Epithelial cell of prostate (primary cell): ENCODE data around the gene HTR2A.
"Not testable (repeated sequence)": the region's sequence is repeated elsewhere in the genome, so short reads cannot be mapped to it uniquely, and the experiment has no call there.

Source experiments
- DNase-seq: peaks from one replicate; pipeline ENCODE4 v3.0.0-alpha.2; 2011; ENCODE audit warnings: low read depth, low spot score
- H3K27ac ChIP-seq: fragments of 450-650 bp; 2 replicates; pipeline ENCODE4 v1.5.1; 2017; ENCODE audit warnings: mild to moderate bottlenecking

HTR2A gene

DNA sequence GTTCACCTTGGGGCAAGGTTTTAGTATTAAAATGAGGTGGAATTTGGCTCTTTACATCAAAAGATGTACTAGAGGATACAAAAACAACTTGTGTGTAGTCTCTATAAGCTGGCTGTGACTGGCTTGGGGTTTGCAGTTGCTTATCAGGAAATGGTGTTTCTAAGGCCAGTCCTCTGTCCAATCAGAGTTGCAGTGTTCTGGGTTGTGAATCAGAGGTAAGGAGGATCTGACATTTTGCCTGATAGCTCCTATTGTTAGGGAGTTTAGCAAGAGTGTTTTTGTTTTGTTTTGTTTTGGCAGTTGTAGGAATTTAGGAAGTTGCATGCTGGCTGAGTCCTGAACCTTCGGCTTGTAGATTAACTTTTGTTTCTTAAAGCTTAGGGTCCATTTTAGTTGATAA, 79.8 kb downstream of the HTR2A start:
- no peak for DNase-seq
- H3K27ac ChIP-seq, result no peak overlapping the region

DNA sequence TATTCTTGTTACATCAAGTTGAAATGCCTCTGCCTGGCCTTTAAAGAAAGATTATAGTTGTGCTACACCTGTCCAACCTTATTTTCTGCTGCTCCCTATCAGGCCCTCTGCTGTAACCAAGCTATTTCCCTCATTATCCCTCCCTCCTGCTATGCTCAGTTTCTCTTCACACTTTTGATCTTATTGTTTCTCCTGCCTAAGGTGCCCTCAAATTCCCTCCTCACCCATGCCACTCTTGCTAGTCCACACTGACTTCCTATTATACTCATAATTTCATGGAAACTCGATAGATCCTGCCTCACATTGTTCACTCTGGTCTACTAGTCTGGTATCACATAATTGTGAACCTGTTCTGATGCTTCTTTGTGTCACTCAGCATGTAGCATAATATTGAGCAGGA, 80.5 kb downstream of the HTR2A start:
- DNase-seq, result no peak
- no peak overlapping the region for H3K27ac ChIP-seq

GRCh38 chr13:46812301-46812797, 84.5 kb downstream of the HTR2A start:
- DNase-seq, result no peak
- H3K27ac ChIP-seq, result no peak overlapping the region

- DNase-seq, result no peak
- H3K27ac ChIP-seq, result no peak overlapping the region
Measured at GRCh38 chr13:46810440-46810839, 86.4 kb downstream of the HTR2A start.

GRCh38 chr13:46804921-46805320, 91.9 kb downstream of the HTR2A start:
- DNase-seq, result not testable (repeated sequence)
- H3K27ac ChIP-seq, result peak overlapping the region; percentile 42

GRCh38 chr13:46804391-46804815, 92.5 kb downstream of the HTR2A start:
- H3K27ac ChIP-seq, result peak overlapping the region; percentile 42
- DNase-seq, result peak; percentile 94

DNA sequence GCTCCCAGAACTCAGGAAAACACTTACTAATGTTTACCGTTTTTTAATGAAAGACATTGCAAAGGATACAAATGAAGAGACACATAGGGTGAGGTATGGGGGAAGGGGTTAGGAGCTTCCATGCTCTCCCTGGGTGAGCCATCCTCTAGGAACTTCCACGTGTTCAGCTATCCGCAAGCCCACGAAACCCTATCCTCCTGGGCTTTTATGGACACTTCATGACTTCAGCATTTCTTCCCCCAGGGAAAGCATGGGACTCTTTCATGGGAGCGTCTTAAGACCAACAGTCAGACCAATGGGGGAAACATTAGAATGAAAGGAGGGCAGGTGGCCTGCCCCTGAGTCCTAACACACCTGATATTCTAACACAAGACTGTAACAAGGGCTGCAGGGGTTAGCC, 93.3 kb downstream of the HTR2A start:
- DNase-seq, result no peak
- peak overlapping the region; percentile 42 for H3K27ac ChIP-seq

GRCh38 chr13:46801858-46802257, 95.0 kb downstream of the HTR2A start:
- DNase-seq, result no peak

DNA sequence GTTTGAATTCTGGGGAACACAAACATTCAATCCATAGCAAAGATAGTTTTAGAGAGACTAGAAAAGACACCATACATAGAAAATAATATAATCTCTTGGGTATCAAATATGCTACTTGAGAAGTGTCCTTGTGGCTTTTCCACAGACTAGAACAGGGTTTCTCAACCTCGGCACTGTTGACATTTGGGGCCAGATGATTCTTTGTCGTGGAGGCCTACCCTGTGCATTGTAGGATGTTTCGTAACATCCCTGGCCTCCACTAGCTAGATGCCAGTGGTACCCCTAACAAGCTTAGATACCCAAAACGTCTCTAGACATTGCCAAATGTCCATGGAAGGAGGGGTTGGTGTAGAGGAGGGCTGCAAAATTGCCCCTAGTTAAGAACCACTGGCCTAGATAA, 97.7 kb downstream of the HTR2A start:
- H3K27ac ChIP-seq, result no peak overlapping the region
- no peak for DNase-seq

More at GRCh38 chr13:46801858-46802257, 95.0 kb downstream of the HTR2A start:
- H3K27ac ChIP-seq, result no peak overlapping the region

DNA sequence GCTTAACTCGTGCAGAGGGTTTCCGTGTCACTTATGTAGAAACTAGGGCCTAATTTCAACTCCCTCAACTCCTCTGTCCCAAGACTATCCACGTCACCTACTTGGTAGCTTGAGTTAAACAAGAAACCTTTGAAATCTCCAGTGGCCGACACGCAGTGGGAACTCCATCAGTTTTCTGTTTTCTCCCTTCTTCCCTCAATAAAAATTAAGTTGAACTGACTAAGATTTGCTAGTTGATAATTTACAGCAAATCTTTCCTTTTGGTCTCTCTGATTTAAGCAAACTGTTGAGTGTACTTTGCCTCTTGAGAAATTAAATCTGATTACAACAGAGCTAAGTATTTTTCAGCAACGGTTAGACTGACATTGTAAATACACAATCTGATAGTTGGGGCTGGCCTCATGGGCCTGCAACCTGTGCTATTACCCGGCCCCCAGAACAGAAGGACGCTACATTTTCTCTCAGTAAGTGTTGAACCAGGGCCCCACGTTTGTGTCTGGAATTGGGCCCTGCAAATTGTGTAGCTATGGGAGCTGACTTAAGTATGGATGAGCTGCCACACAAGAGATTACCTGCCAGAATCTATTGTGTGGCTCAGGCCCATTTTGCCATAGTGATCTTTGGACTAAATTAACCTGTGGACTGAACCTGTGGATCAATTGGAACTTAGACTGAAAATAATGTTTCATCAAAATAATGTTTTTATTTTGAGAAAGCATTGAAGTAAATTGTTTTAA, 99.2 kb downstream of the HTR2A start:
- DNase-seq, result no peak
- H3K27ac ChIP-seq, result peak overlapping the region; percentile 56

GRCh38 chr13:46796515-46797474, 100.1 kb downstream of the HTR2A start, which contains the start of gene ESD:
TSS of gene ESD (minus strand) at chr13:46797161. CDS start at chr13:46791413, 5,748 bp downstream.
- DNase-seq, result no peak
- H3K27ac ChIP-seq, result peak within 1 kb of the TSS; percentile 56

GRCh38 chr13:46796129-46796514, 100.7 kb downstream of the HTR2A start:
- no peak for DNase-seq
- peak overlapping the region; percentile 56 for H3K27ac ChIP-seq

DNA sequence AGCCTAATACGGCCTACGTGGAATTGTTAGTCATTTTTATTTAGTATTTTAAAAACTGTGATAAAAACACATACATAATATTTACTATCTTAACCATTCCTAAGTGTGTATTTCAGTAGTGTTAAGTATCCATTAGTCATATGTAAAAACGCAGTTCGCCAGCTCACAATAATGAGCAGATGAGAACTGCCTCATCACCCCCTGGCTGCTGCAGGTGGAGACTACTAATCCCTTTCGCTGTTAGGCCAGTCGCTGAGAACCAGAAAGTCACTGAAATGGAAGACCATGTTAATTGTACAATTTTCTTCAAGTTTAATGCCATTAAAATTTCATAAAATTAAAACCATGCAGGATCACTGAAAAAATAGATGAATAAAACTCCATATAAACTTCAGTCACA, 101.5 kb downstream of the HTR2A start:
- no peak overlapping the region for H3K27ac ChIP-seq
- DNase-seq, result no peak

DNA sequence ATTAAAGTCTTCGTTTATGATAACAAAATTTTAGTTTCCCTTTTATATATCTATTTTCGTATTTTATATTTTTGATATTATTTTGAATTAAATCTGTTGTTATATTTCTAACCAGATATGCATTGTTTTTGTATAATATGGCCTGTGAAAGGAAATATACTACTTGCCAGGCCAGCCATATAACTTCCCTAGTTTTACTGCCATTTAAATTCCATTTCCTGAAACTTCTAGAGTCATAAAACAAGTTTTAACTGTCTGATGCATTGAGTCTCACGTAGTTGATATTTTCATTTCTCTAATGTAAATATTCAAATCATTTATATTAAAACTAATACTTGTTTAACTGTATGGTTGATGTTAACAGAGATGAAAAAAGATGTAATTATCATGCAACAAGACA, 113.3 kb downstream of the HTR2A start:
- H3K27ac ChIP-seq, result no peak overlapping the region
- no peak for DNase-seq

GRCh38 chr13:46782691-46783090, 114.2 kb downstream of the HTR2A start:
- no peak overlapping the region for H3K27ac ChIP-seq
- no peak for DNase-seq

- H3K27ac ChIP-seq, result no peak overlapping the region
- DNase-seq, result no peak
Measured at GRCh38 chr13:46782066-46782465, 114.8 kb downstream of the HTR2A start.
